ENCODE data around the gene ATRIP. TPM values are rescaled to one million over a fixed set of nuclear protein-coding genes. Genes with fewer than 3 reads are reported as not detected.

The ATRIP gene
- polyA plus RNA-seq, 1 donor from 2014 or later: 11.1 TPM

DNA sequence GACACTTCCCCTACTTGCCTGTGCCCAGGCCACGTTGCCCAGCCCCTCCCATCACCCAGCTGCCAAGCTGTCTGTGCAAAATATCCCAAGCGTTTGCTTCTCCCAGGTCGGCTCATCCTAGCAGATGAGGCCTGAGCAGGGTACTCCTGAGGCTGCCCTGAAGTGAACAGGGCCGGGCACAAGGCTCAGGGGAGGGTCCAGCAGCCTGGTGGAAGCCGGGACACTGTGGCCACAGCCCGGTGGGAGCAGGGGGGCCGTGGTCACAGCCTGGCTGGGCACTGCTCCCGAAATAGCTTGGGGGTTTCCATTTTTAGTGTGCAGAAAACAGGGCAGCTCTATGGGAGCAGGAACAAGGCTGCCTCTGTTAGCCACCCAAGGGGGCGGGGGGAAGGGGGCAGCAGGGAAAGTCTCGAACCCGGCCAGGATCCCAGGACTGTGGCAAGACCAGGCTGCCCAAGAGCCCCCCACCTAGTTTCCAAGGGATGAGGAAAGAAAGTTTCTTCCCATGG is 20.1 kb upstream of the ATRIP start:
- no peaks in the 10 kb centered on the region for H3K27me3 ChIP-seq (ENCODE audit: insufficient read depth, low read depth, low read length)
- H3K9me2 ChIP-seq (ENCODE audit: insufficient read depth, low read length): no peaks in the 10 kb centered on the region
- no peaks in the 10 kb centered on the region for H3F3A ChIP-seq (ENCODE audit: insufficient read depth, low read length, poor library complexity, severe bottlenecking)
- H2AFZ ChIP-seq (ENCODE audit: low read depth, low read length): no peak overlapping the region
- no peaks in the 10 kb centered on the region for H4K20me1 ChIP-seq (ENCODE audit: insufficient read depth)
- H3K79me2 ChIP-seq (replicated peaks; ENCODE audit: insufficient read depth, low read length): peaks cover 74% of the 10 kb centered on the region
- H3K4me2 ChIP-seq (ENCODE audit: low read length): peak overlapping the region; percentile 61
- H3K4me3 ChIP-seq (ENCODE audit: low read length): peak overlapping the region; percentile 89
- no peak overlapping the region for H3K27ac ChIP-seq (ENCODE audit: low read length)
- TF ChIP-seq, protein P1, sequence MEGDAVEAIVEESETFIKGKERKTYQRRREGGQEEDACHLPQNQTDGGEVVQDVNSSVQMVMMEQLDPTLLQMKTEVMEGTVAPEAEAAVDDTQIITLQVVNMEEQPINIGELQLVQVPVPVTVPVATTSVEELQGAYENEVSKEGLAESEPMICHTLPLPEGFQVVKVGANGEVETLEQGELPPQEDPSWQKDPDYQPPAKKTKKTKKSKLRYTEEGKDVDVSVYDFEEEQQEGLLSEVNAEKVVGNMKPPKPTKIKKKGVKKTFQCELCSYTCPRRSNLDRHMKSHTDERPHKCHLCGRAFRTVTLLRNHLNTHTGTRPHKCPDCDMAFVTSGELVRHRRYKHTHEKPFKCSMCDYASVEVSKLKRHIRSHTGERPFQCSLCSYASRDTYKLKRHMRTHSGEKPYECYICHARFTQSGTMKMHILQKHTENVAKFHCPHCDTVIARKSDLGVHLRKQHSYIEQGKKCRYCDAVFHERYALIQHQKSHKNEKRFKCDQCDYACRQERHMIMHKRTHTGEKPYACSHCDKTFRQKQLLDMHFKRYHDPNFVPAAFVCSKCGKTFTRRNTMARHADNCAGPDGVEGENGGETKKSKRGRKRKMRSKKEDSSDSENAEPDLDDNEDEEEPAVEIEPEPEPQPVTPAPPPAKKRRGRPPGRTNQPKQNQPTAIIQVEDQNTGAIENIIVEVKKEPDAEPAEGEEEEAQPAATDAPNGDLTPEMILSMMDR (IDR thresholded peaks at IDR 0.05; ENCODE audit: poor library complexity, severe bottlenecking): no peak
- no peak for TF ChIP-seq SMC3 (conservative IDR thresholded peaks at IDR 0.05; ENCODE audit: poor library complexity)
- TF ChIP-seq, protein P2, sequence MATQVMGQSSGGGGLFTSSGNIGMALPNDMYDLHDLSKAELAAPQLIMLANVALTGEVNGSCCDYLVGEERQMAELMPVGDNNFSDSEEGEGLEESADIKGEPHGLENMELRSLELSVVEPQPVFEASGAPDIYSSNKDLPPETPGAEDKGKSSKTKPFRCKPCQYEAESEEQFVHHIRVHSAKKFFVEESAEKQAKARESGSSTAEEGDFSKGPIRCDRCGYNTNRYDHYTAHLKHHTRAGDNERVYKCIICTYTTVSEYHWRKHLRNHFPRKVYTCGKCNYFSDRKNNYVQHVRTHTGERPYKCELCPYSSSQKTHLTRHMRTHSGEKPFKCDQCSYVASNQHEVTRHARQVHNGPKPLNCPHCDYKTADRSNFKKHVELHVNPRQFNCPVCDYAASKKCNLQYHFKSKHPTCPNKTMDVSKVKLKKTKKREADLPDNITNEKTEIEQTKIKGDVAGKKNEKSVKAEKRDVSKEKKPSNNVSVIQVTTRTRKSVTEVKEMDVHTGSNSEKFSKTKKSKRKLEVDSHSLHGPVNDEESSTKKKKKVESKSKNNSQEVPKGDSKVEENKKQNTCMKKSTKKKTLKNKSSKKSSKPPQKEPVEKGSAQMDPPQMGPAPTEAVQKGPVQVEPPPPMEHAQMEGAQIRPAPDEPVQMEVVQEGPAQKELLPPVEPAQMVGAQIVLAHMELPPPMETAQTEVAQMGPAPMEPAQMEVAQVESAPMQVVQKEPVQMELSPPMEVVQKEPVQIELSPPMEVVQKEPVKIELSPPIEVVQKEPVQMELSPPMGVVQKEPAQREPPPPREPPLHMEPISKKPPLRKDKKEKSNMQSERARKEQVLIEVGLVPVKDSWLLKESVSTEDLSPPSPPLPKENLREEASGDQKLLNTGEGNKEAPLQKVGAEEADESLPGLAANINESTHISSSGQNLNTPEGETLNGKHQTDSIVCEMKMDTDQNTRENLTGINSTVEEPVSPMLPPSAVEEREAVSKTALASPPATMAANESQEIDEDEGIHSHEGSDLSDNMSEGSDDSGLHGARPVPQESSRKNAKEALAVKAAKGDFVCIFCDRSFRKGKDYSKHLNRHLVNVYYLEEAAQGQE (IDR thresholded peaks at IDR 0.05; ENCODE audit: borderline replicate concordance): no peak
- TF ChIP-seq RAD21 (conservative IDR thresholded peaks at IDR 0.05): no peak
- no peak for TF ChIP-seq EP300 (conservative IDR thresholded peaks at IDR 0.05; ENCODE audit: poor library complexity, severe bottlenecking)
- TF ChIP-seq MXI1 (conservative IDR thresholded peaks at IDR 0.05; ENCODE audit: poor library complexity, severe bottlenecking): no peak
- no peak for TF ChIP-seq POLR2AphosphoS5 (IDR thresholded peaks at IDR 0.05)
- no peak for TF ChIP-seq EZH2 (IDR thresholded peaks at IDR 0.05; ENCODE audit: borderline replicate concordance, insufficient read depth, low read length, poor library complexity, severe bottlenecking)
- TF ChIP-seq TAF1 (IDR thresholded peaks at IDR 0.05; ENCODE audit: low read depth): no peak
- no peaks in the 10 kb centered on the region for H3K36me3 ChIP-seq (ENCODE audit: insufficient read depth, low read length)
- peak overlapping the region; percentile 20 for H3K9ac ChIP-seq (ENCODE audit: low read length)
- H3K9me3 ChIP-seq (ENCODE audit: low read length): no peaks in the 10 kb centered on the region

DNA sequence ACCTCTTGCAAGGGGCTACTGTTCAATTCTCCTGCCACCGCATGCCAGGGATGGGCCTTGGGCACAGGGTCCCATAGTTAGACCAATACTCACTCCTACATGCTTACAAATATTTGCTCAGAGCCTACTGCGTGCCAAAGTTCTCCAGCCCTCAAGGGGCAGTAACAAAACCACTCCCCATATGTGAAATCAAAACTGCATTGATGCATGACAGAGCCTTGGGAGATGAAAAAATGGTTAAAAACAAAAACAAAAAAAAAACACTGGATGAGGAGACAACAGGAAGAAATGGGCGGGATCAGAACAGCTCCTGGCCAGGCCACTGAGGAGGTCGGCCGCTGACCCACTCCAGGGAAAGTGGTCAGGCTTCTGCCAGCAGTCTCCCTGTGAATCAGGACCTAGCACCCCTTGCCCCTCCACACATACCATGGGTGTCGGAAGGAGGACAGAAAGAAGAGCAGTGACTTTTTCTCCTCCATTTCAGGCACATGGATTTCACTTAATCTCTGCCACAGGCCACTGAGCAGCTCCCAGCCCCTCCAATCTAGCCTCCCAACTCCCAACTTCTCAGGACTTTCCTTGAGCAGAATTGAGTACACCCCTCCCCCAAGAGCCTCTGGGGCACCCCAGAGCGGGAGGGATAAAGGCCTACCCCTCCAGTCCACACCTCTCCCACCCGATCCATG is 19.4 kb upstream of the ATRIP start:
- H2AFZ ChIP-seq (ENCODE audit: low read depth, low read length): no peak overlapping the region
- no peaks in the 10 kb centered on the region for H3F3A ChIP-seq (ENCODE audit: insufficient read depth, low read length, poor library complexity, severe bottlenecking)
- no peak overlapping the region for H3K27ac ChIP-seq (ENCODE audit: low read length)
- peak overlapping the region; percentile 89 for H3K4me3 ChIP-seq (ENCODE audit: low read length)
- no peak for TF ChIP-seq SMC3 (conservative IDR thresholded peaks at IDR 0.05; ENCODE audit: poor library complexity)
- no peak for TF ChIP-seq POLR2AphosphoS5 (IDR thresholded peaks at IDR 0.05)
- TF ChIP-seq MXI1 (conservative IDR thresholded peaks at IDR 0.05; ENCODE audit: poor library complexity, severe bottlenecking): no peak
- no peak for TF ChIP-seq EP300 (conservative IDR thresholded peaks at IDR 0.05; ENCODE audit: poor library complexity, severe bottlenecking)
- TF ChIP-seq, protein P1 (IDR thresholded peaks at IDR 0.05; ENCODE audit: poor library complexity, severe bottlenecking): no peak
- TF ChIP-seq, protein P2 (IDR thresholded peaks at IDR 0.05; ENCODE audit: borderline replicate concordance): no peak
- TF ChIP-seq EZH2 (IDR thresholded peaks at IDR 0.05; ENCODE audit: borderline replicate concordance, insufficient read depth, low read length, poor library complexity, severe bottlenecking): no peak
- TF ChIP-seq RAD21 (conservative IDR thresholded peaks at IDR 0.05): no peak
- no peak for TF ChIP-seq TAF1 (IDR thresholded peaks at IDR 0.05; ENCODE audit: low read depth)
- peak overlapping the region; percentile 61 for H3K4me2 ChIP-seq (ENCODE audit: low read length)
- H3K36me3 ChIP-seq (ENCODE audit: insufficient read depth, low read length): no peaks in the 10 kb centered on the region
- peaks cover 74% of the 10 kb centered on the region for H3K79me2 ChIP-seq (replicated peaks; ENCODE audit: insufficient read depth, low read length)
- no peaks in the 10 kb centered on the region for H3K9me2 ChIP-seq (ENCODE audit: insufficient read depth, low read length)
- H3K9me3 ChIP-seq (ENCODE audit: low read length): no peaks in the 10 kb centered on the region
- H3K27me3 ChIP-seq (ENCODE audit: insufficient read depth, low read depth, low read length): no peaks in the 10 kb centered on the region
- peak overlapping the region; percentile 87 for H3K9ac ChIP-seq (ENCODE audit: low read length)
- H4K20me1 ChIP-seq (ENCODE audit: insufficient read depth): no peaks in the 10 kb centered on the region

All from neural cell (in vitro differentiated cells).